OCI-LY1 (cell line): ENCODE measurements around the gene ADCK1.
A peak's percentile ranks its signal among the peaks of the same experiment; 100 is the strongest.

Experiments
- H2AFZ ChIP-seq: fragments of 200-600 bp; sonication (generic), shearing (Covaris generic); 2 replicates; pipeline ENCODE4 v1.6.0; 2014; ENCODE audit warnings: antibody characterized with exemption, mild to moderate bottlenecking, low read length
- H3F3A ChIP-seq: fragments of 200-600 bp; sonication (generic), shearing (Covaris generic); 2 replicates; pipeline ENCODE4 v1.6.0; 2014; ENCODE audit warnings: mild to moderate bottlenecking, antibody characterized with exemption, low read length, moderate library complexity; ENCODE audit not compliant: insufficient read depth
- H3K27ac ChIP-seq: fragments of 200-600 bp; sonication (generic); 2 replicates; pipeline ENCODE4 v1.5.1; 2014; ENCODE audit warnings: low read length, mixed run types, mild to moderate bottlenecking, low read depth; ENCODE audit not compliant: poor library complexity, severe bottlenecking
- H3K27me3 ChIP-seq: fragments of 200-600 bp; sonication (generic); 2 replicates; pipeline ENCODE4 v1.6.0; 2014; ENCODE audit warnings: antibody characterized with exemption, mild to moderate bottlenecking, low read length, moderate library complexity; ENCODE audit not compliant: insufficient read depth
- H3K36me3 ChIP-seq: fragments of 200-600 bp; sonication (generic); 2 replicates; pipeline ENCODE4 v1.6.1; 2014; ENCODE audit warnings: mild to moderate bottlenecking, antibody characterized with exemption, low read length, moderate library complexity, mixed read lengths; ENCODE audit not compliant: insufficient read depth
- H3K4me1 ChIP-seq: fragments of 200-600 bp; sonication (generic); 2 replicates; pipeline ENCODE4 v1.5.1; 2014; ENCODE audit warnings: mild to moderate bottlenecking, low read length, moderate library complexity; ENCODE audit not compliant: insufficient read depth, severe bottlenecking
- H3K4me2 ChIP-seq: fragments of 200-600 bp; sonication (generic), shearing (Covaris generic); 2 replicates; pipeline ENCODE4 v1.6.1; 2014; ENCODE audit warnings: low read length
- H3K4me3 ChIP-seq: fragments of 200-600 bp; sonication (generic); 2 replicates; pipeline ENCODE4 v1.5.1; 2014; ENCODE audit warnings: low read length, low read depth, mild to moderate bottlenecking, mixed read lengths; ENCODE audit not compliant: poor library complexity, severe bottlenecking
- H3K79me2 ChIP-seq: fragments of 200-600 bp; shearing (Covaris generic); 2 replicates; pipeline ENCODE4 v1.6.1; 2016; ENCODE audit warnings: mixed run types, low read length, mixed read lengths; ENCODE audit not compliant: insufficient read depth
- H3K9ac ChIP-seq: fragments of 200-600 bp; sonication (generic), shearing (Covaris generic); 2 replicates; pipeline ENCODE4 v1.6.1; 2014; ENCODE audit warnings: mild to moderate bottlenecking, low read length, mixed read lengths
- H3K9me2 ChIP-seq: fragments of 200-600 bp; sonication (generic), shearing (Covaris generic); 2 replicates; pipeline ENCODE4 v1.6.1; 2014; ENCODE audit warnings: low read depth, mild to moderate bottlenecking, low read length, mixed read lengths
- H3K9me3 ChIP-seq: fragments of 200-600 bp; shearing (Covaris generic); 2 replicates; pipeline ENCODE4 v1.6.1; 2014; ENCODE audit warnings: low read length, mixed read lengths
- H4K20me1 ChIP-seq: fragments of 200-600 bp; sonication (generic), shearing (Covaris generic); 2 replicates; pipeline ENCODE4 v1.6.0; 2016; ENCODE audit warnings: mild to moderate bottlenecking, low read length; ENCODE audit not compliant: insufficient read depth
- CTCF ChIP-seq: fragments of 200-600 bp; sonication (generic), shearing (Covaris generic); IDR thresholded peaks from 2 replicates; pipeline ENCODE4 v1.5.1; 2017; ENCODE audit warnings: mild to moderate bottlenecking, antibody characterized with exemption, low read length, moderate library complexity, mixed read lengths
- EZH2 ChIP-seq: fragments of 200-600 bp; sonication (generic), shearing (Covaris generic); IDR thresholded peaks from 2 replicates; pipeline ENCODE4 v1.8.0; 2017; ENCODE audit warnings: borderline replicate concordance, mixed run types, mild to moderate bottlenecking, antibody characterized with exemption, low read length, moderate library complexity, mixed read lengths

The ADCK1 gene

GRCh38 chr14:77979171-77979570, 179.3 kb downstream of the ADCK1 start:
- no peak overlapping the region for H3K4me2 ChIP-seq

GRCh38 chr14:77979666-77980351, 179.9 kb downstream of the ADCK1 start:
- TF ChIP-seq EZH2: no peak
- TF ChIP-seq CTCF: peak; percentile 47
- H3K9ac ChIP-seq: no peak overlapping the region
- H3K27ac ChIP-seq: no peak overlapping the region
- H4K20me1 ChIP-seq: no peaks in the 10 kb centered on the region
- no peak overlapping the region for H3K4me3 ChIP-seq
- no peaks in the 10 kb centered on the region for H3K79me2 ChIP-seq
- H3K9me3 ChIP-seq: no peaks in the 10 kb centered on the region
- H3K4me1 ChIP-seq: no peaks in the 10 kb centered on the region
- no peak overlapping the region for H3K4me2 ChIP-seq
- peaks cover 5% of the 10 kb centered on the region; the same call in 1 of the 2 replicates for H3K27me3 ChIP-seq
- H3K9me2 ChIP-seq: no peaks in the 10 kb centered on the region
- no peaks in the 10 kb centered on the region for H3K36me3 ChIP-seq
- no peaks in the 10 kb centered on the region for H3F3A ChIP-seq
- no peak overlapping the region for H2AFZ ChIP-seq

More at GRCh38 chr14:77979171-77979570, 179.3 kb downstream of the ADCK1 start:
- Histone ChIP-seq H3K27ac (no peak overlapping the region), H3K9me2 (no peaks in the 10 kb centered on the region), H3K79me2 (no peaks in the 10 kb centered on the region), H3K4me1 (no peaks in the 10 kb centered on the region), H3K9ac (no peak overlapping the region), H2AFZ (no peak overlapping the region), H3K36me3 (no peaks in the 10 kb centered on the region), H3K4me3 (no peak overlapping the region), H3K27me3 (peaks cover 7% of the 10 kb centered on the region; the same call in 1 of the 2 replicates), H3K9me3 (no peaks in the 10 kb centered on the region), H3F3A (no peaks in the 10 kb centered on the region), H4K20me1 (no peaks in the 10 kb centered on the region)
- TF ChIP-seq CTCF (no peak), EZH2 (no peak)

GRCh38 chr14:77980475-77981321, 180.8 kb downstream of the ADCK1 start:
- Histone ChIP-seq H3K9me2 (no peaks in the 10 kb centered on the region), H3K36me3 (no peaks in the 10 kb centered on the region), H3F3A (no peaks in the 10 kb centered on the region), H3K27me3 (peaks cover 5% of the 10 kb centered on the region; the same call in 1 of the 2 replicates), H3K9ac (no peak overlapping the region), H3K4me3 (no peak overlapping the region), H3K9me3 (no peaks in the 10 kb centered on the region), H3K4me2 (no peak overlapping the region), H3K4me1 (no peaks in the 10 kb centered on the region), H4K20me1 (no peaks in the 10 kb centered on the region), H3K79me2 (no peaks in the 10 kb centered on the region), H3K27ac (no peak overlapping the region), H2AFZ (no peak overlapping the region)
- TF ChIP-seq EZH2 (no peak), CTCF (no peak)
